ENCODE data around the gene ASB15. TPM values are rescaled to one million over a fixed set of nuclear protein-coding genes. Genes with fewer than 3 reads are reported as not detected.

Gene ASB15
- total and polyA plus RNA-seq, 2 of the 8 experiments (the other 6 are each of a cell fraction or from before 2014, with no cell fraction given) = not detected

DNA sequence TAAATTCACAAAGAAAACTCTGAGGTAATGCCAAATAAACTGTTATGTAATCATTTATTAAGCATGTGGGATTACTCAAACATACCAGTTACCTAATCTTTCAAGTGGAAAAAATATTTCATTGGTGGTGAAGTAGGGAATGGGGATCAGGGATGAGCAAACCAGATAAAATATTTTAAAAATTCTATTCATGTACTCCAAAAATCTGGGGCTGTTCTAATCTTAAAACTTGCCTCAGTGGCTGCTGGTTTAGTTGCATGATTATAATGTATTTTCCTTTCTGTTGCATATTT, 73.5 kb downstream of the ASB15 start:
- ChIA-PET CTCF (ENCODE audit: partially characterized antibody) (interaction anchor here (1.5 to 1.8 kb wide), 2 partner anchors 38 to 51 kb away, joined by 6 to 11 read pairs; no protein-coding TSS in a partner anchor), POLR2A (ENCODE audit: partially characterized antibody) (no interaction called here)
- TF ChIP-seq SIN3A (conservative IDR thresholded peaks at IDR 0.05 in 1 of 2, IDR thresholded peaks at IDR 0.05 in 1 of 2; ENCODE audit: low read depth in 1 of 2, low read length in 2 of 2) = no peak
- no peak for TF ChIP-seq NANOG (IDR thresholded peaks at IDR 0.05; ENCODE audit: insufficient read depth, low read depth, low read length, poor library complexity, severe bottlenecking)
- TF ChIP-seq POLR2A (IDR thresholded peaks at IDR 0.05; ENCODE audit: control extremely low read depth in 1 of 2, low read depth in 2 of 2, low read length in 2 of 2) = no peak
- no peak for TF ChIP-seq MAFK (IDR thresholded peaks at IDR 0.05; ENCODE audit: low read depth, low read length)
- no peak for TF ChIP-seq CBX8 (IDR thresholded peaks at IDR 0.05; ENCODE audit: borderline replicate concordance, low read depth, low read length)
- TF ChIP-seq RAD21 (IDR thresholded peaks at IDR 0.05 in 1 of 2, conservative IDR thresholded peaks at IDR 0.05 in 1 of 2; ENCODE audit: low read depth in 2 of 2, low read length in 2 of 2) = no peak
- no peak for TF ChIP-seq RFX5 (IDR thresholded peaks at IDR 0.05; ENCODE audit: borderline replicate concordance, low read depth, low read length)
- no peak for TF ChIP-seq SP1 (IDR thresholded peaks at IDR 0.05; ENCODE audit: low read depth, low read length)
- Histone ChIP-seq H3K9me3 (ENCODE audit: insufficient read depth in 2 of 2, low read depth in 1 of 2, low read length in 1 of 2) (no peaks in the 10 kb centered on the region), H3K27ac (ENCODE audit: low read depth, low read length) (no peak overlapping the region), H2BK20ac (ENCODE audit: low read length) (no peak overlapping the region), H3K18ac (ENCODE audit: extremely low read depth, low read length) (no peak overlapping the region), H3K14ac (ENCODE audit: insufficient read length) (no peak overlapping the region), H3K9ac (replicated peaks in 1 of 4; ENCODE audit: extremely low read depth in 1 of 4, low read depth in 3 of 4, low read length in 3 of 4) (no peak overlapping the region), H3K4me2 (ENCODE audit: insufficient read depth in 1 of 2, low read depth in 2 of 2, low read length in 2 of 2) (no peak overlapping the region), H4K20me1 (replicated peaks in 1 of 2; ENCODE audit: control insufficient read depth in 1 of 2, insufficient read depth in 2 of 2, low read length in 2 of 2) (no peaks in the 10 kb centered on the region), H3K23ac (ENCODE audit: insufficient read length) (no peak overlapping the region), H4K5ac (ENCODE audit: insufficient read length, low read depth, low read length) (no peak overlapping the region), H4K8ac (ENCODE audit: extremely low read depth, insufficient read depth, low read length) (no peak overlapping the region), H3K23me2 (ENCODE audit: low read depth, low read length) (no peaks in the 10 kb centered on the region), H2AK5ac (ENCODE audit: low read depth, low read length) (no peak overlapping the region), H4K91ac (replicated peaks; ENCODE audit: insufficient read length, low read length) (no peak overlapping the region), H3K79me2 (ENCODE audit: control insufficient read depth in 1 of 2, insufficient read depth in 2 of 2, low read length in 2 of 2) (no peaks in the 10 kb centered on the region), H3K4me1 (replicated peaks in 1 of 4; ENCODE audit: control insufficient read depth in 3 of 4, insufficient read depth in 4 of 4, low read length in 3 of 4) (no peaks in the 10 kb centered on the region), H2AFZ (ENCODE audit: low read length) (no peak overlapping the region), H2BK12ac (ENCODE audit: low read depth, low read length) (no peak overlapping the region), H2BK120ac (replicated peaks; ENCODE audit: low read depth, low read length) (no peak overlapping the region), H3K4me3 (ENCODE audit: extremely low read depth in 1 of 4, insufficient read depth in 2 of 4, low read depth in 3 of 4, low read length in 4 of 4) (no peak overlapping the region), H3K79me1 (ENCODE audit: low read depth, low read length) (no peaks in the 10 kb centered on the region), H2BK15ac (ENCODE audit: low read length) (no peak overlapping the region), H3K27me3 (replicated peaks in 1 of 4; ENCODE audit: control insufficient read depth in 3 of 4, extremely low read depth in 1 of 4, insufficient read depth in 3 of 4, low read length in 3 of 4) (peaks cover 0 to 1% (median 0%) of the 10 kb centered on the region in 4 experiments; a peak in 1 of 7 replicates), H3K36me3 (ENCODE audit: control insufficient read depth in 2 of 4, insufficient read depth in 4 of 4, low read length in 3 of 4) (no peaks in the 10 kb centered on the region; a peak in 2 of 8 replicates), H2BK5ac (ENCODE audit: low read depth, low read length) (no peak overlapping the region), H3K56ac (replicated peaks; ENCODE audit: insufficient read length, low read depth, low read length) (no peak overlapping the region), H3K4ac (replicated peaks; ENCODE audit: insufficient read length, low read depth, low read length) (no peak overlapping the region)
- DNase-seq (ENCODE audit: low read depth in 1 of 2, low spot score in 2 of 2) (no peak), FAIRE-seq (no peak)
